A549 (cell line): Measurements from ENCODE around the gene KIF7. TPM values are rescaled to one million over a fixed set of nuclear protein-coding genes. Genes with fewer than 3 reads are reported as not detected.
A peak's percentile ranks its signal among the peaks of the same experiment; 100 is the strongest.

Experiments used
- ATAC-seq, 2 experiments: fragments of 200-7000 bp in 1 of 2; fragments of >200 bp in 1 of 2; cut with Nextera tagmentation in 1 of 2; cut with Tn5 transposase in 1 of 2; 3 replicates each; pipeline versions ENCODE4 v1.8.0 to v1.9.1; 2018 to 2020; ENCODE audit warnings: mild to moderate bottlenecking in 1 of 2, moderate library complexity in 1 of 2
- CTCF ChIA-PET: fragments of 300-600 bp; sonication (Branson Sonifier 250); formaldehyde crosslinking; extraction: SDS; loops from one replicate; lab custom pipeline; 2021; ENCODE audit warnings: antibody characterized with exemption, inconsistent platforms; lab: Yijun Ruan, JAX
- POLR2A ChIA-PET: fragments of 350-600 bp; formaldehyde crosslinking; extraction: SDS; loops from one replicate; lab custom pipeline; 2021; ENCODE audit warnings: antibody characterized with exemption, inconsistent platforms; lab: Yijun Ruan, JAX
- DNase-seq, 2 experiments: peaks; one replicate each; pipeline versions ENCODE4 v3.0.0 to v3.0.0-alpha.2; 2011 to 2016; ENCODE audit warnings: low read depth in 1 of 2, low spot score in 1 of 2
- FAIRE-seq: peaks from 2 replicates; lab custom pipeline; 2011; peaks lifted over from hg19 to GRCh38; lab: Jason Lieb, UNC
- H3K27ac ChIP-seq, 2 experiments: fragments of >200 bp; sonication (Bioruptor Twin); formaldehyde crosslinking; 3 replicates each; pipeline ENCODE4 v1.5.1; 2016 to 2017
- H3K4me1 ChIP-seq: fragments of >200 bp; sonication (Bioruptor Twin); formaldehyde crosslinking; 3 replicates; pipeline ENCODE4 v1.6.1; 2016
- H3K4me2 ChIP-seq: fragments of >200 bp; sonication (Bioruptor Twin); formaldehyde crosslinking; 3 replicates; pipeline ENCODE4 v1.6.1; 2016
- H3K4me3 ChIP-seq: fragments of >200 bp; sonication (Bioruptor Twin); formaldehyde crosslinking; 3 replicates; pipeline ENCODE4 v1.5.1; 2016
- H3K9me3 ChIP-seq: fragments of >200 bp; sonication (Bioruptor Twin); formaldehyde crosslinking; 3 replicates; pipeline ENCODE4 v1.6.1; 2016
- CBX2 ChIP-seq: fragments of 200-600 bp; sonication (generic); IDR thresholded peaks from 2 replicates; pipeline ENCODE4 v1.6.1; 2016; ENCODE audit warnings: low read depth, mild to moderate bottlenecking, borderline replicate concordance
- CBX8 ChIP-seq: fragments of 200-600 bp; sonication (generic); IDR thresholded peaks from 2 replicates; pipeline ENCODE4 v1.6.1; 2016
- CHD4 ChIP-seq: fragments of 200-600 bp; sonication (generic); IDR thresholded peaks from 2 replicates; pipeline ENCODE4 v1.6.1; 2016; ENCODE audit warnings: antibody characterized with exemption, mild to moderate bottlenecking, borderline replicate concordance
- HDAC2 ChIP-seq: fragments of 200-600 bp; sonication (generic); IDR thresholded peaks from 2 replicates; pipeline ENCODE4 v1.6.1; 2016
- JUN ChIP-seq, 2 experiments: fragments of >200 bp; sonication (Bioruptor Twin); formaldehyde crosslinking; IDR thresholded peaks; 2 replicates in 1 of 2; 3 replicates in 1 of 2; pipeline ENCODE4 v1.6.1; 2016 to 2017
- JUNB ChIP-seq: fragments of >200 bp; sonication (Bioruptor Twin); formaldehyde crosslinking; IDR thresholded peaks from 2 replicates; pipeline ENCODE4 v1.6.1; 2016
- MYC ChIP-seq: IDR thresholded peaks from 2 replicates; pipeline ENCODE4 v1.6.1; 2012; ENCODE audit warnings: mild to moderate bottlenecking, inconsistent platforms, low read length, improper control_type of control experiment, borderline replicate concordance
- NFE2L2 ChIP-seq: fragments of 150-350 bp; conservative IDR thresholded peaks from 2 replicates; pipeline ENCODE4 v1.6.1; 2014; ENCODE audit warnings: low read length
- NPAS2 ChIP-seq: fragments of 250-450 bp; sonication (Bioruptor Pico); IDR thresholded peaks from 2 replicates; pipeline ENCODE4 v1.8.0; 2022; ENCODE audit warnings: mild to moderate bottlenecking, moderate library complexity, borderline replicate concordance
- PBX3 ChIP-seq: IDR thresholded peaks from 2 replicates; pipeline ENCODE4 v1.6.1; 2012
- PHF8 ChIP-seq: fragments of 200-600 bp; sonication (generic); IDR thresholded peaks from 2 replicates; pipeline ENCODE4 v1.6.1; 2016; ENCODE audit warnings: low read depth, mild to moderate bottlenecking, antibody characterized with exemption, moderate library complexity, borderline replicate concordance
- POLR2AphosphoS2 ChIP-seq: conservative IDR thresholded peaks from 2 replicates; pipeline ENCODE4 v1.6.1; 2012; ENCODE audit warnings: low read length, improper control_type of control experiment, inconsistent platforms
- RAD21 ChIP-seq, 2 experiments: fragments of >200 bp in 1 of 2; sonication (Bioruptor Twin) in 1 of 2; formaldehyde crosslinking in 1 of 2; IDR thresholded peaks in 1 of 2; conservative IDR thresholded peaks in 1 of 2; 2 replicates in 1 of 2; 3 replicates in 1 of 2; pipeline ENCODE4 v1.6.1; 2012 to 2018; ENCODE audit warnings: inconsistent platforms in 1 of 2
- RCOR1 ChIP-seq: fragments of 150-350 bp; IDR thresholded peaks from 2 replicates; pipeline ENCODE4 v1.6.1; 2014; ENCODE audit warnings: antibody characterized with exemption, low read length, low read depth
- TFCP2L1 ChIP-seq: fragments of 250-450 bp; sonication (Bioruptor Pico); IDR thresholded peaks from 2 replicates; pipeline ENCODE4 v1.5.0; 2021; ENCODE audit warnings: mild to moderate bottlenecking
- ZC3H11A ChIP-seq: fragments of 450-650 bp; IDR thresholded peaks from 2 replicates; pipeline ENCODE4 v1.6.1; 2014; ENCODE audit warnings: antibody characterized with exemption, mild to moderate bottlenecking
- ZNF302 ChIP-seq: fragments of 250-450 bp; sonication (Bioruptor Pico); IDR thresholded peaks from 2 replicates; pipeline ENCODE4 v1.9.0; 2021; ENCODE audit warnings: inconsistent platforms, mild to moderate bottlenecking, moderate library complexity
- WGBS: methylation state at CpG from one replicate; pipeline ENCODE4 v1.1.6; 2017; ENCODE audit errors: missing lambda C conversion rate; 5-methylcytosine and 5-hydroxymethylcytosine counted together
- polyA plus RNA-seq, 4 experiments: library from polyadenylated mRNA; depleted of rRNA in 3 of 4; stranded (reverse); fragments of >200 nt; fragmentation: RNase III in 1 of 4; extraction: RNeasy Plus Mini Kit Qiagen cat#74134 plus additional on column Dnase treatment in 1 of 4; gene quantifications; 2 replicates in 3 of 4; 3 replicates in 1 of 4; pipeline ENCODE4 v1.2.3, GENCODE V29; 2011 to 2017
- TF ChIP-seq, protein P1 (sequence below): fragments of 250-450 bp; sonication (Bioruptor Pico); IDR thresholded peaks from 2 replicates; pipeline ENCODE4 v1.5.0; 2020; ENCODE audit warnings: low read depth, mild to moderate bottlenecking, moderate library complexity
- TF ChIP-seq, protein P2 (sequence below): fragments of >200 bp; sonication (Bioruptor Twin); formaldehyde crosslinking; IDR thresholded peaks from 3 replicates; pipeline ENCODE4 v1.5.1; 2016

KIF7 gene
- polyA plus RNA-seq, 2 of the 4 experiments (the other 2 are of a cell fraction): 2.2 to 4.1 TPM

GRCh38 chr15:89654301-89654761, 936 bp downstream of the KIF7 start:
- DNase-seq: no peak
- H3K4me2 ChIP-seq: peak overlapping the region; percentile 94

GRCh38 chr15:89653578-89653977, 1.7 kb downstream of the KIF7 start:
- DNase-seq (no peak), ATAC-seq (no peak), FAIRE-seq (no peak)
- CTCF ChIA-PET: interaction anchor here (1.6 to 1.8 kb wide), 2 partner anchors 11 to 48 kb away, joined by 3 to 5 read pairs; no protein-coding TSS in a partner anchor
- no peak overlapping the region for H3K4me3 ChIP-seq
- H3K4me1 ChIP-seq: peaks cover 4% of the 10 kb centered on the region; the same call in 1 of the 3 replicates
- POLR2A ChIA-PET: interaction anchor here (0.7 kb wide), 1 partner anchor 240 kb away, joined by 3 read pairs; the partner anchor contains the start of gene AP3S2
- 97% methylated on average over 2 of the region's 2 CpGs for WGBS
- H3K9me3 ChIP-seq: no peaks in the 10 kb centered on the region
- H3K4me2 ChIP-seq: no peak overlapping the region
- TF ChIP-seq JUN (IDR thresholded peaks at IDR 0.05) (no peak), ZNF302 (no peak), TFCP2L1 (no peak), CBX8 (no peak), CBX2 (no peak), HDAC2 (no peak)
- TF ChIP-seq, protein P1, sequence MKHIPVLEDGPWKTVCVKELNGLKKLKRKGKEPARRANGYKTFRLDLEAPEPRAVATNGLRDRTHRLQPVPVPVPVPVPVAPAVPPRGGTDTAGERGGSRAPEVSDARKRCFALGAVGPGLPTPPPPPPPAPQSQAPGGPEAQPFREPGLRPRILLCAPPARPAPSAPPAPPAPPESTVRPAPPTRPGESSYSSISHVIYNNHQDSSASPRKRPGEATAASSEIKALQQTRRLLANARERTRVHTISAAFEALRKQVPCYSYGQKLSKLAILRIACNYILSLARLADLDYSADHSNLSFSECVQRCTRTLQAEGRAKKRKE (CRISPR knock-in tag): no peak
- TF ChIP-seq, protein P2, sequence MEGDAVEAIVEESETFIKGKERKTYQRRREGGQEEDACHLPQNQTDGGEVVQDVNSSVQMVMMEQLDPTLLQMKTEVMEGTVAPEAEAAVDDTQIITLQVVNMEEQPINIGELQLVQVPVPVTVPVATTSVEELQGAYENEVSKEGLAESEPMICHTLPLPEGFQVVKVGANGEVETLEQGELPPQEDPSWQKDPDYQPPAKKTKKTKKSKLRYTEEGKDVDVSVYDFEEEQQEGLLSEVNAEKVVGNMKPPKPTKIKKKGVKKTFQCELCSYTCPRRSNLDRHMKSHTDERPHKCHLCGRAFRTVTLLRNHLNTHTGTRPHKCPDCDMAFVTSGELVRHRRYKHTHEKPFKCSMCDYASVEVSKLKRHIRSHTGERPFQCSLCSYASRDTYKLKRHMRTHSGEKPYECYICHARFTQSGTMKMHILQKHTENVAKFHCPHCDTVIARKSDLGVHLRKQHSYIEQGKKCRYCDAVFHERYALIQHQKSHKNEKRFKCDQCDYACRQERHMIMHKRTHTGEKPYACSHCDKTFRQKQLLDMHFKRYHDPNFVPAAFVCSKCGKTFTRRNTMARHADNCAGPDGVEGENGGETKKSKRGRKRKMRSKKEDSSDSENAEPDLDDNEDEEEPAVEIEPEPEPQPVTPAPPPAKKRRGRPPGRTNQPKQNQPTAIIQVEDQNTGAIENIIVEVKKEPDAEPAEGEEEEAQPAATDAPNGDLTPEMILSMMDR: no peak
- H3K27ac ChIP-seq: no peak overlapping the region

More at GRCh38 chr15:89654301-89654761, 936 bp downstream of the KIF7 start:
- ChIA-PET POLR2A (interaction anchor here (0.6 to 1.5 kb wide), 2 partner anchors 61 to 79 kb away, joined by 3 read pairs; partner anchors contain the start of gene TICRR), CTCF (interaction anchor here (1.0 to 1.8 kb wide), 5 partner anchors 8 to 48 kb away, joined by 3 to 7 read pairs (median 4); no protein-coding TSS in a partner anchor)
- TF ChIP-seq POLR2AphosphoS2: no peak
- no peak for TF ChIP-seq RAD21 (conservative IDR thresholded peaks at IDR 0.05 in 1 of 2, IDR thresholded peaks at IDR 0.05 in 1 of 2)
- TF ChIP-seq CHD4: no peak
- no peak for TF ChIP-seq PBX3
- no peak for TF ChIP-seq PHF8
- TF ChIP-seq MYC: no peak
- no peak for TF ChIP-seq NFE2L2
- TF ChIP-seq ZC3H11A: no peak
- TF ChIP-seq JUNB: no peak
- no peak for TF ChIP-seq CBX2
- no peak for TF ChIP-seq RCOR1
- TF ChIP-seq, protein P2: no peak
- no peak for TF ChIP-seq NPAS2 (CRISPR knock-in tag)
- Histone ChIP-seq H3K27ac (peak overlapping the region; percentile 73 to 87), H3K4me3 (peak overlapping the region; percentile 71), H3K9me3 (no peaks in the 10 kb centered on the region), H3K4me1 (peaks cover 4% of the 10 kb centered on the region; the same call in 1 of the 3 replicates)
- WGBS: 84% methylated on average over 14 of the region's 14 CpGs
- FAIRE-seq: no peak
- peak in 1 of 2 experiments; percentile 11; a peak in 2 of 6 replicates for ATAC-seq
